Osteoblast (primary cell): ENCODE results near the gene DNAH17. TPM values are rescaled to one million over a fixed set of nuclear protein-coding genes. Genes with fewer than 3 reads are reported as not detected.

Source experiments
- DNase-seq: peaks from one replicate; pipeline ENCODE4 v3.0.0; 2011; ENCODE audit warnings: low spot score, mixed read lengths; ENCODE audit not compliant: insufficient read length; ENCODE audit errors: missing footprints
- H2AFZ ChIP-seq: 2 replicates; pipeline ENCODE4 v1.6.0; 2011; ENCODE audit warnings: mild to moderate bottlenecking, low read length
- H3K27ac ChIP-seq: 2 replicates; pipeline ENCODE4 v1.5.1; 2011; ENCODE audit warnings: mild to moderate bottlenecking, low read depth, low read length, moderate library complexity
- H3K27me3 ChIP-seq: 2 replicates; pipeline ENCODE4 v1.6.0; 2012; ENCODE audit warnings: mild to moderate bottlenecking, control low read depth, inconsistent platforms, low read length, moderate library complexity; ENCODE audit not compliant: insufficient read depth
- H3K36me3 ChIP-seq: 2 replicates; pipeline ENCODE4 v1.5.1; 2011; ENCODE audit warnings: mild to moderate bottlenecking, low read length, control low read depth, moderate library complexity; ENCODE audit not compliant: insufficient read depth
- H3K4me1 ChIP-seq: 2 replicates; pipeline ENCODE4 v1.5.1; 2011; ENCODE audit warnings: mild to moderate bottlenecking, low read length, control low read depth, moderate library complexity; ENCODE audit not compliant: insufficient read depth
- H3K4me2 ChIP-seq: 2 replicates; pipeline ENCODE4 v1.6.0; 2011; ENCODE audit warnings: mild to moderate bottlenecking, low read length; ENCODE audit not compliant: insufficient read depth
- H3K4me3 ChIP-seq: fragments of 200-600 bp; sonication (generic); 3 replicates; pipeline ENCODE4 v1.5.1; 2012; ENCODE audit warnings: mild to moderate bottlenecking, low read length, inconsistent platforms; ENCODE audit not compliant: insufficient read depth
- H3K79me2 ChIP-seq: 2 replicates; pipeline ENCODE4 v1.6.0; 2012; ENCODE audit warnings: mild to moderate bottlenecking, low read length, control low read depth, inconsistent platforms; ENCODE audit not compliant: insufficient read depth
- H3K9me3 ChIP-seq: 2 replicates; pipeline ENCODE4 v1.5.1; 2011; ENCODE audit warnings: low read depth, low read length, control low read depth
- H4K20me1 ChIP-seq: 2 replicates; pipeline ENCODE4 v1.6.0; 2012; ENCODE audit warnings: mild to moderate bottlenecking, low read length, control low read depth; ENCODE audit not compliant: insufficient read depth
- small RNA-seq: library from RNA; depleted of rRNA; stranded (forward); fragments of <200 nt; gene quantifications from one replicate; pipeline ENCODE3, GENCODE V24; 2012
- total RNA-seq: library from RNA; depleted of rRNA; stranded (reverse); fragments of >200 nt; gene quantifications from 2 replicates; pipeline ENCODE4 v1.2.3, GENCODE V29; 2012
- TF ChIP-seq, protein P1 (sequence below): IDR thresholded peaks from 2 replicates; pipeline ENCODE4 v1.5.1; 2011; ENCODE audit warnings: mild to moderate bottlenecking, low read depth, low read length, moderate library complexity; ENCODE audit errors: extremely low read depth

Gene DNAH17
- total RNA-seq, 1 donor: under 0.01 TPM

- no peak overlapping the region for H3K4me3 ChIP-seq
- peak overlapping the region; percentile 100 for H3K27ac ChIP-seq
- TF ChIP-seq, protein P1, sequence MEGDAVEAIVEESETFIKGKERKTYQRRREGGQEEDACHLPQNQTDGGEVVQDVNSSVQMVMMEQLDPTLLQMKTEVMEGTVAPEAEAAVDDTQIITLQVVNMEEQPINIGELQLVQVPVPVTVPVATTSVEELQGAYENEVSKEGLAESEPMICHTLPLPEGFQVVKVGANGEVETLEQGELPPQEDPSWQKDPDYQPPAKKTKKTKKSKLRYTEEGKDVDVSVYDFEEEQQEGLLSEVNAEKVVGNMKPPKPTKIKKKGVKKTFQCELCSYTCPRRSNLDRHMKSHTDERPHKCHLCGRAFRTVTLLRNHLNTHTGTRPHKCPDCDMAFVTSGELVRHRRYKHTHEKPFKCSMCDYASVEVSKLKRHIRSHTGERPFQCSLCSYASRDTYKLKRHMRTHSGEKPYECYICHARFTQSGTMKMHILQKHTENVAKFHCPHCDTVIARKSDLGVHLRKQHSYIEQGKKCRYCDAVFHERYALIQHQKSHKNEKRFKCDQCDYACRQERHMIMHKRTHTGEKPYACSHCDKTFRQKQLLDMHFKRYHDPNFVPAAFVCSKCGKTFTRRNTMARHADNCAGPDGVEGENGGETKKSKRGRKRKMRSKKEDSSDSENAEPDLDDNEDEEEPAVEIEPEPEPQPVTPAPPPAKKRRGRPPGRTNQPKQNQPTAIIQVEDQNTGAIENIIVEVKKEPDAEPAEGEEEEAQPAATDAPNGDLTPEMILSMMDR: no peak
- no peaks in the 10 kb centered on the region for H4K20me1 ChIP-seq
- H3K79me2 ChIP-seq: peaks cover 9% of the 10 kb centered on the region
- no peaks in the 10 kb centered on the region for H3K9me3 ChIP-seq
- H3K36me3 ChIP-seq: no peaks in the 10 kb centered on the region
- no peak for DNase-seq
- H3K4me1 ChIP-seq: peaks cover 33% of the 10 kb centered on the region
- peak overlapping the region; percentile 57 for H3K4me2 ChIP-seq
- no peak overlapping the region for H2AFZ ChIP-seq
- H3K27me3 ChIP-seq: no peaks in the 10 kb centered on the region
Observed at GRCh38 chr17:78374189-78374588, 203.0 kb downstream of the DNAH17 start.

Small RNA genes within 50 kb of the gene (small RNA-seq; reads per million reads assigned to genes)
- gene RF00415 (not detected), gene RN7SL454P (not detected)

Other genes with a start within 250 kb of the DNAH17 start
- 78.1 and 95.2 TPM in 2 replicates for gene SOCS3, start 217.3 kb downstream of the DNAH17 start, total RNA-seq
- gene PGS1, start 198.7 kb downstream of the DNAH17 start, total RNA-seq: 34.4 and 39.5 TPM in 2 replicates
- gene CYTH1, start 204.9 kb upstream of the DNAH17 start, total RNA-seq: 20.9 and 21.4 TPM in 2 replicates